ENCODE measurements around the gene MAML3.

DNA sequence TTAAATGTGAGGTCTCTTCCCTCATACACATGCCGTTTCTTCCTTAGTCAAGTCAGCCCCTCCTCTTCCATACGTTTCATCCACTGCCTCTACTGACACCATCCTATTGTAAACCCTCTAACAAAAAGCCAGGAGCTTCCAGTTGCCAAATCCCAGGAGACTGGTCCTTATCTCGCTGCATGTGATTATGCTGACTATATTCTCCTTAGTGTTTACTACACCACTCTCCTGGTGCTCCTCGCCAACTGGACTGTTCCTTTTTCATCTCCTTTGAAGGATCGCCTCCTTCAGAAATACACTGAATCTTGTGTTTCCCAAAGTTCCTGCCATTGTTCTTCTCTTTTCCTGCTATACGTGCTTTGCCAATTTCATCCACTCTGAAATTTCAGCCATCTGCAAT, 27.7 kb downstream of the MAML3 start:
- TF ChIP-seq, protein P1, sequence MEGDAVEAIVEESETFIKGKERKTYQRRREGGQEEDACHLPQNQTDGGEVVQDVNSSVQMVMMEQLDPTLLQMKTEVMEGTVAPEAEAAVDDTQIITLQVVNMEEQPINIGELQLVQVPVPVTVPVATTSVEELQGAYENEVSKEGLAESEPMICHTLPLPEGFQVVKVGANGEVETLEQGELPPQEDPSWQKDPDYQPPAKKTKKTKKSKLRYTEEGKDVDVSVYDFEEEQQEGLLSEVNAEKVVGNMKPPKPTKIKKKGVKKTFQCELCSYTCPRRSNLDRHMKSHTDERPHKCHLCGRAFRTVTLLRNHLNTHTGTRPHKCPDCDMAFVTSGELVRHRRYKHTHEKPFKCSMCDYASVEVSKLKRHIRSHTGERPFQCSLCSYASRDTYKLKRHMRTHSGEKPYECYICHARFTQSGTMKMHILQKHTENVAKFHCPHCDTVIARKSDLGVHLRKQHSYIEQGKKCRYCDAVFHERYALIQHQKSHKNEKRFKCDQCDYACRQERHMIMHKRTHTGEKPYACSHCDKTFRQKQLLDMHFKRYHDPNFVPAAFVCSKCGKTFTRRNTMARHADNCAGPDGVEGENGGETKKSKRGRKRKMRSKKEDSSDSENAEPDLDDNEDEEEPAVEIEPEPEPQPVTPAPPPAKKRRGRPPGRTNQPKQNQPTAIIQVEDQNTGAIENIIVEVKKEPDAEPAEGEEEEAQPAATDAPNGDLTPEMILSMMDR (IDR thresholded peaks at IDR 0.05; ENCODE audit: low read depth, low read length) = no peak
- no peak for TF ChIP-seq EZH2phosphoT487 (IDR thresholded peaks at IDR 0.05; ENCODE audit: low read depth)
